HEK293 (cell line): Measurements from ENCODE around the gene FAM20B.

Experiments
- CTCF ChIA-PET: fragments of 350-600 bp; formaldehyde crosslinking; extraction: SDS; loops from one replicate; lab custom pipeline; 2021; ENCODE audit warnings: antibody characterized with exemption; lab: Yijun Ruan, JAX
- POLR2A ChIA-PET: fragments of 300-600 bp; formaldehyde crosslinking; extraction: SDS; loops from one replicate; lab custom pipeline; 2020; ENCODE audit warnings: antibody characterized with exemption, inconsistent platforms; lab: Yijun Ruan, JAX
- H3K27ac ChIP-seq: fragments of 200-500 bp; sonication (Bioruptor generic); 2 replicates; pipeline ENCODE4 v1.5.1; 2014; ENCODE audit warnings: low read depth, low read length, control low read depth, inconsistent platforms; ENCODE audit errors: extremely low read depth
- H3K36me3 ChIP-seq, 2 experiments: fragments of 200-500 bp in 1 of 2; sonication (Bioruptor generic) in 1 of 2; 1 replicate in 1 of 2; 2 replicates in 1 of 2; pipeline ENCODE4 v1.5.1; 2014 to 2017; ENCODE audit warnings: inconsistent platforms in 2 of 2, low read length in 2 of 2; ENCODE audit not compliant: control insufficient read depth in 2 of 2, insufficient read depth in 1 of 2
- H3K4me1 ChIP-seq: fragments of 200-500 bp; sonication (Bioruptor generic); 2 replicates; pipeline ENCODE4 v1.5.1; 2014; ENCODE audit warnings: mild to moderate bottlenecking, low read length, inconsistent platforms; ENCODE audit not compliant: control insufficient read depth, insufficient read depth
- H3K4me3 ChIP-seq: 2 replicates; pipeline ENCODE4 v1.5.1; 2011; ENCODE audit warnings: low read depth, mild to moderate bottlenecking, control low read depth, low read length, moderate library complexity
- H3K9me3 ChIP-seq: fragments of 200-500 bp; sonication (Bioruptor generic); 2 replicates; pipeline ENCODE4 v1.5.1; 2014; ENCODE audit warnings: low read depth, low read length, inconsistent platforms; ENCODE audit not compliant: control insufficient read depth, insufficient read depth
- FEZF1 ChIP-seq: fragments of 450-650 bp; formaldehyde crosslinking; IDR thresholded peaks from 2 replicates; pipeline ENCODE4 v1.5.1; 2016; ENCODE audit warnings: missing biosample characterization, missing genetic modification characterization
- GFI1B ChIP-seq: fragments of 450-650 bp; formaldehyde crosslinking; IDR thresholded peaks from 2 replicates; pipeline ENCODE4 v1.5.1; 2016; ENCODE audit warnings: missing biosample characterization, missing genetic modification characterization
- HOXA7 ChIP-seq: sonication (generic); formaldehyde crosslinking; IDR thresholded peaks from 2 replicates; pipeline ENCODE4 v1.8.1; 2022; ENCODE audit warnings: missing genetic modification reagents, borderline replicate concordance
- SCRT1 ChIP-seq: fragments of 450-650 bp; formaldehyde crosslinking; IDR thresholded peaks from 2 replicates; pipeline ENCODE4 v1.5.1; 2016; ENCODE audit warnings: missing biosample characterization, missing genetic modification characterization, borderline replicate concordance
- SP3 ChIP-seq: fragments of 450-650 bp; formaldehyde crosslinking; IDR thresholded peaks from 2 replicates; pipeline ENCODE4 v1.5.1; 2016; ENCODE audit warnings: missing biosample characterization, missing genetic modification characterization
- TRIM28 ChIP-seq: IDR thresholded peaks from 2 replicates; pipeline ENCODE4 v1.6.1; 2011; ENCODE audit warnings: low read length, control low read depth, borderline replicate concordance
- ZFP3 ChIP-seq: fragments of 450-650 bp; formaldehyde crosslinking; IDR thresholded peaks from 2 replicates; pipeline ENCODE4 v1.5.1; 2016; ENCODE audit warnings: low read depth, missing biosample characterization, missing genetic modification characterization
- ZNF114 ChIP-seq: fragments of 450-650 bp; formaldehyde crosslinking; IDR thresholded peaks from 2 replicates; pipeline ENCODE4 v1.5.0; 2017; ENCODE audit warnings: missing biosample characterization, missing genetic modification characterization
- ZNF184 ChIP-seq: fragments of 450-650 bp; IDR thresholded peaks from 2 replicates; pipeline ENCODE4 v1.5.1; 2018; ENCODE audit warnings: missing biosample characterization, mild to moderate bottlenecking, missing genetic modification characterization
- ZNF19 ChIP-seq: fragments of 450-650 bp; formaldehyde crosslinking; IDR thresholded peaks from 2 replicates; pipeline ENCODE4; 2016; ENCODE audit warnings: missing biosample characterization, missing genetic modification characterization, low read depth
- ZNF23 ChIP-seq: fragments of 450-650 bp; formaldehyde crosslinking; IDR thresholded peaks from 2 replicates; pipeline ENCODE4 v1.5.1; 2016; ENCODE audit warnings: missing biosample characterization, missing genetic modification characterization, borderline replicate concordance
- ZNF354C ChIP-seq: fragments of 450-650 bp; formaldehyde crosslinking; IDR thresholded peaks from 2 replicates; pipeline ENCODE4 v1.5.1; 2016; ENCODE audit warnings: missing biosample characterization, missing genetic modification characterization, low read depth, borderline replicate concordance
- ZNF48 ChIP-seq: fragments of 450-650 bp; formaldehyde crosslinking; IDR thresholded peaks from 2 replicates; pipeline ENCODE4 v1.5.1; 2016; ENCODE audit warnings: missing biosample characterization, missing genetic modification characterization
- ZNF610 ChIP-seq: fragments of 450-650 bp; formaldehyde crosslinking; IDR thresholded peaks from 2 replicates; pipeline ENCODE4 v1.5.1; 2016; ENCODE audit warnings: missing biosample characterization, missing genetic modification characterization, borderline replicate concordance
- ZNF664 ChIP-seq: fragments of 450-650 bp; formaldehyde crosslinking; IDR thresholded peaks from 2 replicates; pipeline ENCODE4 v1.5.1; 2016; ENCODE audit warnings: missing biosample characterization, missing genetic modification characterization
- ZNF670 ChIP-seq: fragments of 450-650 bp; formaldehyde crosslinking; IDR thresholded peaks from 2 replicates; pipeline ENCODE4 v1.5.1; 2016; ENCODE audit warnings: missing biosample characterization, missing genetic modification characterization, low read depth
- ZNF677 ChIP-seq: fragments of 450-650 bp; IDR thresholded peaks from 2 replicates; pipeline ENCODE4 v1.5.0; 2018; ENCODE audit warnings: missing biosample characterization, mild to moderate bottlenecking, missing genetic modification characterization, moderate library complexity
- ZNF707 ChIP-seq: fragments of 450-650 bp; formaldehyde crosslinking; IDR thresholded peaks from 2 replicates; pipeline ENCODE4 v1.5.1; 2016; ENCODE audit warnings: missing biosample characterization, missing genetic modification characterization
- ZNF747 ChIP-seq: fragments of 450-650 bp; formaldehyde crosslinking; IDR thresholded peaks from 2 replicates; pipeline ENCODE4 v1.5.1; 2016; ENCODE audit warnings: missing biosample characterization, missing genetic modification characterization
- ZNF791 ChIP-seq: fragments of 450-650 bp; formaldehyde crosslinking; IDR thresholded peaks from 2 replicates; pipeline ENCODE4 v1.5.1; 2016; ENCODE audit warnings: missing biosample characterization, missing genetic modification characterization
- ZXDB ChIP-seq: fragments of 450-650 bp; formaldehyde crosslinking; IDR thresholded peaks from 2 replicates; pipeline ENCODE4 v1.5.1; 2016; ENCODE audit warnings: missing biosample characterization, missing genetic modification characterization
- TF ChIP-seq, protein P1 (sequence below): fragments of 450-650 bp; formaldehyde crosslinking; IDR thresholded peaks from 2 replicates; pipeline ENCODE4 v1.5.1; 2016; ENCODE audit warnings: missing biosample characterization, missing genetic modification characterization
- TF ChIP-seq, protein P2 (sequence below): fragments of 450-650 bp; formaldehyde crosslinking; IDR thresholded peaks from 2 replicates; pipeline ENCODE4 v1.5.1; 2017; ENCODE audit warnings: missing biosample characterization, missing genetic modification characterization
- TF ChIP-seq, protein P3 (sequence below): sonication (generic); formaldehyde crosslinking; IDR thresholded peaks from 2 replicates; pipeline ENCODE4 v1.8.1; 2022; ENCODE audit warnings: mild to moderate bottlenecking, moderate library complexity, missing genetic modification reagents
- TF ChIP-seq, protein P4 (sequence below): fragments of 450-650 bp; formaldehyde crosslinking; IDR thresholded peaks from 2 replicates; pipeline ENCODE4 v1.5.1; 2016; ENCODE audit warnings: missing biosample characterization, missing genetic modification characterization
- TF ChIP-seq, protein P5 (sequence below): IDR thresholded peaks from 2 replicates; pipeline ENCODE4 v1.6.1; 2011; ENCODE audit warnings: mild to moderate bottlenecking, low read depth, low read length, borderline replicate concordance

The FAM20B gene

DNA sequence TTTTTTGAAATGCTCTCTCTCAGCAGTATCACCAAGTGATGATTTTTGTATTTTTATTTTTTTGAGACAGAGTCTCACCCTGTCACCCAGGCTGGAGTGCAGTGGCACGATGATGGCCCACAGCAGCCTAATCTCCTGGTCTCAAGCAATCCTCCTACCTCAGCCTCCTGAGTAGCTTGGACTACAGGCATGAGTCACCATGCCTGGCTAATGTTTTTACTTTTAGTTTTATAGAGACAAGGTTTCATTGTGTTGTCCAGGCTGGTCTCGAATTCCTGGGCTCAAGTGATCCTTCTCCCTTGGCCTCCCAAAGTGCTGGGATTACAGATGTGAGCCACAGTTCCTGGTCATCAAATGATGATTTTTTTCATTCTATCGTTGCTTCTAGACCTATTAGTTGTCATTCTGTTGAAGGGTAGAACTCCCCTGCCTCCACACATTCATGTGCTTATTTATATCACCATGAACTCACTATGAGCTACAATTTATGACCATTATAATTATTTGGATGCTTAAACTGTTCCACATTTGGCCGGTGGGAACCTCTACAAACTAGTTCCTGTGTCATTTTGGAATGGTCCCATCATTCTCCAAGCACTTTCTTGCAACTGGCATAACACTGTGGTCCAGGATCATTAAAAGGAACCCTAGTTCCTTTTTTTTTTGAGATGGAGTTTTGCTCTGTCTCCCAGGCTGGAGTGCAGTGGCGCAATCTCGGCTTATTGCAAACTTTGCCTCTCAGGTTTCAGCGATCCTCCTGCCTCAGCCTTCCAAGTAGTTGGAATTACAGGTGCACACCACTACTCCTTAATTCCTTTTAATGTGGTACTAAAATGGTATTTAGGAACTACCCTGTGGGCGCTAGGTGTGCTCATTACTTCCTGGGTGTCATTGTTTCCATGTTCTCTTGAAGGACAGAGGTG, 35.9 kb downstream of the FAM20B start (continued):
- no peak for TF ChIP-seq SP3
- no peak for TF ChIP-seq ZNF354C (tag by site-specific recombination)
- TF ChIP-seq, protein P1, sequence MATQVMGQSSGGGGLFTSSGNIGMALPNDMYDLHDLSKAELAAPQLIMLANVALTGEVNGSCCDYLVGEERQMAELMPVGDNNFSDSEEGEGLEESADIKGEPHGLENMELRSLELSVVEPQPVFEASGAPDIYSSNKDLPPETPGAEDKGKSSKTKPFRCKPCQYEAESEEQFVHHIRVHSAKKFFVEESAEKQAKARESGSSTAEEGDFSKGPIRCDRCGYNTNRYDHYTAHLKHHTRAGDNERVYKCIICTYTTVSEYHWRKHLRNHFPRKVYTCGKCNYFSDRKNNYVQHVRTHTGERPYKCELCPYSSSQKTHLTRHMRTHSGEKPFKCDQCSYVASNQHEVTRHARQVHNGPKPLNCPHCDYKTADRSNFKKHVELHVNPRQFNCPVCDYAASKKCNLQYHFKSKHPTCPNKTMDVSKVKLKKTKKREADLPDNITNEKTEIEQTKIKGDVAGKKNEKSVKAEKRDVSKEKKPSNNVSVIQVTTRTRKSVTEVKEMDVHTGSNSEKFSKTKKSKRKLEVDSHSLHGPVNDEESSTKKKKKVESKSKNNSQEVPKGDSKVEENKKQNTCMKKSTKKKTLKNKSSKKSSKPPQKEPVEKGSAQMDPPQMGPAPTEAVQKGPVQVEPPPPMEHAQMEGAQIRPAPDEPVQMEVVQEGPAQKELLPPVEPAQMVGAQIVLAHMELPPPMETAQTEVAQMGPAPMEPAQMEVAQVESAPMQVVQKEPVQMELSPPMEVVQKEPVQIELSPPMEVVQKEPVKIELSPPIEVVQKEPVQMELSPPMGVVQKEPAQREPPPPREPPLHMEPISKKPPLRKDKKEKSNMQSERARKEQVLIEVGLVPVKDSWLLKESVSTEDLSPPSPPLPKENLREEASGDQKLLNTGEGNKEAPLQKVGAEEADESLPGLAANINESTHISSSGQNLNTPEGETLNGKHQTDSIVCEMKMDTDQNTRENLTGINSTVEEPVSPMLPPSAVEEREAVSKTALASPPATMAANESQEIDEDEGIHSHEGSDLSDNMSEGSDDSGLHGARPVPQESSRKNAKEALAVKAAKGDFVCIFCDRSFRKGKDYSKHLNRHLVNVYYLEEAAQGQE (tag by site-specific recombination): no peak
- TF ChIP-seq ZNF23 (tag by site-specific recombination): no peak
- no peak for TF ChIP-seq ZNF791 (tag by site-specific recombination)
- no peak for TF ChIP-seq ZNF670 (tag by site-specific recombination)
- no peak for TF ChIP-seq FEZF1
- TF ChIP-seq TRIM28: no peak
- no peak for TF ChIP-seq ZFP3 (tag by site-specific recombination)

DNA sequence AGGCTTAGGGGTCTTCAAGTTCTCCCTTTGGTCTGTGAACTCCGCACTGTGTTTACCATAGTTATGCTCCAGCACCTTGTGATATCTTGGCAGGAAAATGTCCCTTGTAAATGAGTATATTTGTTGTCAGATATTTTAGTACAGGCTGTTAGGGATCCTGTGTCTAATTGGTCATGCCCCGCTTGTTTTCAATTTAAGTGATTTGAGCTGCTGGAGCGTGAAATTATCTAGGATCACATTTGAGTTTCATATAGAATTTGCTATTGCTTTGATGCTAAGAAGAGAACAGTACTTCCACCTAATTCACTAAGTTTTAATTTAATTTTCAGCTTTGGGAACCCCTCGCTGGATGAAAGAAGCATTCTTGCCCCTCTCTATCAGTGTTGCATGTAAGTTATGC, 40.8 kb downstream of the FAM20B start:
- CTCF ChIA-PET: interaction anchor here (0.7 to 1.0 kb wide), 3 partner anchors 12 to 529 kb away, joined by 3 to 7 read pairs (median 4); no protein-coding TSS in a partner anchor
- POLR2A ChIA-PET: no interaction called here
- H3K4me3 ChIP-seq: no peak overlapping the region
- no peaks in the 10 kb centered on the region for H3K9me3 ChIP-seq
- no peaks in the 10 kb centered on the region for H3K4me1 ChIP-seq
- no peak overlapping the region for H3K27ac ChIP-seq
- no peak for TF ChIP-seq ZNF184 (tag by site-specific recombination)
- TF ChIP-seq, protein P2, sequence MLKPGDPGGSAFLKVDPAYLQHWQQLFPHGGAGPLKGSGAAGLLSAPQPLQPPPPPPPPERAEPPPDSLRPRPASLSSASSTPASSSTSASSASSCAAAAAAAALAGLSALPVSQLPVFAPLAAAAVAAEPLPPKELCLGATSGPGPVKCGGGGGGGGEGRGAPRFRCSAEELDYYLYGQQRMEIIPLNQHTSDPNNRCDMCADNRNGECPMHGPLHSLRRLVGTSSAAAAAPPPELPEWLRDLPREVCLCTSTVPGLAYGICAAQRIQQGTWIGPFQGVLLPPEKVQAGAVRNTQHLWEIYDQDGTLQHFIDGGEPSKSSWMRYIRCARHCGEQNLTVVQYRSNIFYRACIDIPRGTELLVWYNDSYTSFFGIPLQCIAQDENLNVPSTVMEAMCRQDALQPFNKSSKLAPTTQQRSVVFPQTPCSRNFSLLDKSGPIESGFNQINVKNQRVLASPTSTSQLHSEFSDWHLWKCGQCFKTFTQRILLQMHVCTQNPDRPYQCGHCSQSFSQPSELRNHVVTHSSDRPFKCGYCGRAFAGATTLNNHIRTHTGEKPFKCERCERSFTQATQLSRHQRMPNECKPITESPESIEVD (tag by site-specific recombination): 0 out of 2 replicates have a peak, but pooled peaks have one; percentile 38
- no peak for TF ChIP-seq ZNF48 (tag by site-specific recombination)
- peaks cover 5 to 44% of the 10 kb centered on the region in 2 experiments; a peak in 2 of 3 replicates for H3K36me3 ChIP-seq

DNA sequence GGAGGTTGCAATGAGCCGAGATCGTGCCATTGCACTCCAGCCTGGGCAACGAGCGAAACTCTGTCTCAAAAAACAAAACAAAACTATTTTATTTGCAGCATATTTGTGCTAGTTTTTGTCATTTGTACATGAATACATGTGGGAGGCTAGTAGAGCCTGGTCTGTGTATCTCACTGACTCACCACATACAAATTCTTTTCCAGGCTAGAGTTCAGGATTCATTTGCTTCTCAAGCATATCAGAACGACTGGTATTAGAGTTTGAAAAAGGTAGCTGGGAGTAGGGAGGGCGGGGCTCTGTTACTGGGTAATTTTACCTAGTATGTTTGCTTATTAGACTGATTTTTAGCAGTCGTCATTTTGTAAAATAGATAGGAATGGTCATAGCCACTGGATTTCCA, 51.7 kb downstream of the FAM20B start:
- no peaks in the 10 kb centered on the region for H3K4me1 ChIP-seq
- CTCF ChIA-PET: interaction anchor here (0.6 to 1.0 kb wide), 5 partner anchors 186 to 777 kb away, joined by 3 to 7 read pairs (median 4); no protein-coding TSS in a partner anchor
- no peaks in the 10 kb centered on the region for H3K9me3 ChIP-seq
- POLR2A ChIA-PET: interaction anchor here (0.7 kb wide), 2 partner anchors 158 to 1861 kb away, joined by 4 read pairs; no protein-coding TSS in a partner anchor
- peaks cover 0 to 12% of the 10 kb centered on the region in 2 experiments; a peak in 2 of 3 replicates for H3K36me3 ChIP-seq
- H3K4me3 ChIP-seq: no peak overlapping the region
- no peak overlapping the region for H3K27ac ChIP-seq
- no peak for TF ChIP-seq ZNF664
- no peak for TF ChIP-seq ZNF114 (tag by site-specific recombination)
- TF ChIP-seq ZNF677 (tag by site-specific recombination): no peak
- TF ChIP-seq, protein P3, sequence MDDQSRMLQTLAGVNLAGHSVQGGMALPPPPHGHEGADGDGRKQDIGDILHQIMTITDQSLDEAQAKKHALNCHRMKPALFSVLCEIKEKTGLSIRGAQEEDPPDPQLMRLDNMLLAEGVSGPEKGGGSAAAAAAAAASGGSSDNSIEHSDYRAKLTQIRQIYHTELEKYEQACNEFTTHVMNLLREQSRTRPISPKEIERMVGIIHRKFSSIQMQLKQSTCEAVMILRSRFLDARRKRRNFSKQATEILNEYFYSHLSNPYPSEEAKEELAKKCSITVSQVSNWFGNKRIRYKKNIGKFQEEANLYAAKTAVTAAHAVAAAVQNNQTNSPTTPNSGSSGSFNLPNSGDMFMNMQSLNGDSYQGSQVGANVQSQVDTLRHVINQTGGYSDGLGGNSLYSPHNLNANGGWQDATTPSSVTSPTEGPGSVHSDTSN (CRISPR knock-in tag): no peak
- TF ChIP-seq, protein P4, sequence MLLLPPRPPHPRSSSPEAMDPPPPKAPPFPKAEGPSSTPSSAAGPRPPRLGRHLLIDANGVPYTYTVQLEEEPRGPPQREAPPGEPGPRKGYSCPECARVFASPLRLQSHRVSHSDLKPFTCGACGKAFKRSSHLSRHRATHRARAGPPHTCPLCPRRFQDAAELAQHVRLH (tag by site-specific recombination): no peak
- TF ChIP-seq GFI1B (tag by site-specific recombination): no peak
- TF ChIP-seq SCRT1: no peak
- no peak for TF ChIP-seq ZXDB (tag by site-specific recombination)
- TF ChIP-seq, protein P5, sequence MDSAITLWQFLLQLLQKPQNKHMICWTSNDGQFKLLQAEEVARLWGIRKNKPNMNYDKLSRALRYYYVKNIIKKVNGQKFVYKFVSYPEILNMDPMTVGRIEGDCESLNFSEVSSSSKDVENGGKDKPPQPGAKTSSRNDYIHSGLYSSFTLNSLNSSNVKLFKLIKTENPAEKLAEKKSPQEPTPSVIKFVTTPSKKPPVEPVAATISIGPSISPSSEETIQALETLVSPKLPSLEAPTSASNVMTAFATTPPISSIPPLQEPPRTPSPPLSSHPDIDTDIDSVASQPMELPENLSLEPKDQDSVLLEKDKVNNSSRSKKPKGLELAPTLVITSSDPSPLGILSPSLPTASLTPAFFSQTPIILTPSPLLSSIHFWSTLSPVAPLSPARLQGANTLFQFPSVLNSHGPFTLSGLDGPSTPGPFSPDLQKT: no peak
- TF ChIP-seq ZNF610: no peak
- no peak for TF ChIP-seq ZNF747 (tag by site-specific recombination)
- TF ChIP-seq ZNF19: no peak
- no peak for TF ChIP-seq HOXA7
- TF ChIP-seq ZNF707 (tag by site-specific recombination): no peak
